Spleen (tissue), 11 donors: ENCODE results near the gene ERGIC1. TPM values are rescaled to one million over a fixed set of nuclear protein-coding genes. Genes with fewer than 3 reads are reported as not detected.
A peak's percentile ranks its signal among the peaks of the same experiment; 100 is the strongest.

Source experiments
- DNase-seq: peaks from one replicate; pipeline ENCODE4 v3.0.0-alpha.2; 2020
- H3K27ac ChIP-seq, 8 donors: fragments of 200-600 bp; sonication (generic) in 7 of 8; 1 replicate in 4 of 8; 2 replicates in 4 of 8; pipeline versions ENCODE4 v1.5.0 to v1.8.0; 2016 to 2021; ENCODE audit warnings: inconsistent platforms in 4 of 8, mild to moderate bottlenecking in 4 of 8, moderate library complexity in 1 of 8
- H3K27me3 ChIP-seq, 7 donors: fragments of 200-600 bp; sonication (generic) in 6 of 7; replicated peaks in 1 of 7; 1 replicate in 4 of 7; 2 replicates in 3 of 7; pipeline versions ENCODE4 v1.5.0 to v1.8.0; 2016 to 2021; ENCODE audit warnings: inconsistent platforms in 3 of 7, mild to moderate bottlenecking in 1 of 7
- H3K36me3 ChIP-seq, 6 donors: fragments of 200-600 bp; sonication (generic) in 5 of 6; 1 replicate in 4 of 6; 2 replicates in 2 of 6; pipeline versions ENCODE4 v1.5.0 to v1.8.0; 2016 to 2021; ENCODE audit warnings: inconsistent platforms in 2 of 6
- H3K4me1 ChIP-seq, 6 donors: fragments of 200-600 bp; sonication (generic) in 5 of 6; 1 replicate in 3 of 6; 2 replicates in 3 of 6; pipeline versions ENCODE4 v1.5.0 to v1.8.0; 2016 to 2021; ENCODE audit warnings: inconsistent platforms in 3 of 6
- H3K4me3 ChIP-seq, 8 donors: fragments of 200-600 bp; sonication (generic) in 7 of 8; 1 replicate in 4 of 8; 2 replicates in 4 of 8; pipeline versions ENCODE4 v1.5.0 to v1.8.0; 2016 to 2021; ENCODE audit warnings: inconsistent platforms in 4 of 8, mild to moderate bottlenecking in 4 of 8, moderate library complexity in 2 of 8
- H3K9me3 ChIP-seq, 8 donors: fragments of 200-600 bp; sonication (generic) in 7 of 8; 1 replicate in 4 of 8; 2 replicates in 4 of 8; pipeline versions ENCODE4 v1.5.0 to v1.8.0; 2016 to 2021; ENCODE audit warnings: inconsistent platforms in 4 of 8
- POLR2A ChIP-seq, 3 donors: fragments of 450-650 bp; IDR thresholded peaks; one replicate each; pipeline ENCODE4 v1.5.1; 2017; ENCODE audit warnings: antibody characterized with exemption in 3 of 3, mild to moderate bottlenecking in 1 of 3
- POLR2AphosphoS5 ChIP-seq, 3 donors: sonication (generic); formaldehyde crosslinking; IDR thresholded peaks; one replicate each; pipeline ENCODE4 v1.5.1; 2017; ENCODE audit warnings: antibody characterized with exemption in 3 of 3
- WGBS, 5 donors: extraction: QIAGEN DNeasy Blood & Tissue Kit in 3 of 5; methylation state at CpG; one replicate each; pipeline versions ENCODE4 v1.1.5 to v1.1.7; 2013 to 2018; 5-methylcytosine and 5-hydroxymethylcytosine counted together
- intact Hi-C: fragments of 100-400 bp; cut with DNase I; formaldehyde crosslinking; loops from one replicate; pipeline ENCODE4 v1.15.0; 2023; ENCODE audit warnings: low total_unique reads
- polyA plus RNA-seq, 3 donors: library from polyadenylated mRNA; stranded (reverse); fragments of 200-250 nt; gene quantifications; one replicate each; pipeline ENCODE4 v1.2.1, GENCODE V29; 2013
- total RNA-seq, 7 donors: library from RNA; depleted of rRNA in 3 of 7; stranded (reverse); fragments of >200 nt in 3 of 7; fragmentation: NEBNext Ultra II Directional in 4 of 7; extraction: Animal tissue kit (Norgen Biotek cat#: 25700) in 4 of 7; gene quantifications; one replicate each; pipeline versions ENCODE4 v1.1.0 to v1.2.1, GENCODE V29; 2016 to 2021
- TF ChIP-seq, protein P1 (sequence below), 11 experiments: fragments of 200-600 bp in 7 of 11; fragments of 450-650 bp in 4 of 11; sonication (generic) in 4 of 11; IDR thresholded peaks in 8 of 11; conservative IDR thresholded peaks in 3 of 11; 1 replicate in 7 of 11; 2 replicates in 4 of 11; pipeline versions ENCODE4 v1.4.0 to v1.8.0; 2016 to 2021; ENCODE audit warnings: antibody characterized with exemption in 11 of 11, inconsistent platforms in 4 of 11, mild to moderate bottlenecking in 1 of 11
- donor health status: healthy with polysubstance abuse.
- donor health status: DM: no; HTN: no; CAD: no; lungs with moderate emphysema.
- donor health status: DM: no; HTN: no; CAD: no.
- donor health status: Bipolar disorder and iron deficiency.
- donor health status: healthy.
- donor health status: DM: no; HTN: no; CAD: no.
- donor health status: DM: yes; HTN: yes; CAD: no.

Gene ERGIC1
- total and polyA plus RNA-seq, 10 donors: 36.9 to 166 (median 125) TPM

- DNase-seq: no peak
- peaks cover 0 to under 1% (median 0%) of the 10 kb centered on the region in 6 donors for H3K36me3 ChIP-seq
- H3K4me1 ChIP-seq: peaks cover 0 to 17% (median 3%) of the 10 kb centered on the region in 6 donors
- peaks cover 0 to 2% (median 0%) of the 10 kb centered on the region in 7 donors for H3K27me3 ChIP-seq
- H3K27ac ChIP-seq: no peak overlapping the region
- 86 to 95% (median 92%) methylated on average over 11 of the region's 11 CpGs for WGBS, 5 donors
- no peaks in the 10 kb centered on the region for H3K9me3 ChIP-seq
- H3K4me3 ChIP-seq: no peak overlapping the region
- intact Hi-C loops: loop anchor here (5.0 to 10.0 kb wide), 2 partner anchors 172 to 310 kb away; no protein-coding TSS in a partner anchor
- TF ChIP-seq, protein P1, sequence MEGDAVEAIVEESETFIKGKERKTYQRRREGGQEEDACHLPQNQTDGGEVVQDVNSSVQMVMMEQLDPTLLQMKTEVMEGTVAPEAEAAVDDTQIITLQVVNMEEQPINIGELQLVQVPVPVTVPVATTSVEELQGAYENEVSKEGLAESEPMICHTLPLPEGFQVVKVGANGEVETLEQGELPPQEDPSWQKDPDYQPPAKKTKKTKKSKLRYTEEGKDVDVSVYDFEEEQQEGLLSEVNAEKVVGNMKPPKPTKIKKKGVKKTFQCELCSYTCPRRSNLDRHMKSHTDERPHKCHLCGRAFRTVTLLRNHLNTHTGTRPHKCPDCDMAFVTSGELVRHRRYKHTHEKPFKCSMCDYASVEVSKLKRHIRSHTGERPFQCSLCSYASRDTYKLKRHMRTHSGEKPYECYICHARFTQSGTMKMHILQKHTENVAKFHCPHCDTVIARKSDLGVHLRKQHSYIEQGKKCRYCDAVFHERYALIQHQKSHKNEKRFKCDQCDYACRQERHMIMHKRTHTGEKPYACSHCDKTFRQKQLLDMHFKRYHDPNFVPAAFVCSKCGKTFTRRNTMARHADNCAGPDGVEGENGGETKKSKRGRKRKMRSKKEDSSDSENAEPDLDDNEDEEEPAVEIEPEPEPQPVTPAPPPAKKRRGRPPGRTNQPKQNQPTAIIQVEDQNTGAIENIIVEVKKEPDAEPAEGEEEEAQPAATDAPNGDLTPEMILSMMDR (IDR thresholded peaks at IDR 0.05 in 8 of 11, conservative IDR thresholded peaks at IDR 0.05 in 3 of 11): no peak
- TF ChIP-seq POLR2AphosphoS5 (IDR thresholded peaks at IDR 0.05) (no peak), POLR2A (IDR thresholded peaks at IDR 0.05) (no peak)
Measured at GRCh38 chr5:172975289-172975688, 141.2 kb downstream of the ERGIC1 start.

DNA sequence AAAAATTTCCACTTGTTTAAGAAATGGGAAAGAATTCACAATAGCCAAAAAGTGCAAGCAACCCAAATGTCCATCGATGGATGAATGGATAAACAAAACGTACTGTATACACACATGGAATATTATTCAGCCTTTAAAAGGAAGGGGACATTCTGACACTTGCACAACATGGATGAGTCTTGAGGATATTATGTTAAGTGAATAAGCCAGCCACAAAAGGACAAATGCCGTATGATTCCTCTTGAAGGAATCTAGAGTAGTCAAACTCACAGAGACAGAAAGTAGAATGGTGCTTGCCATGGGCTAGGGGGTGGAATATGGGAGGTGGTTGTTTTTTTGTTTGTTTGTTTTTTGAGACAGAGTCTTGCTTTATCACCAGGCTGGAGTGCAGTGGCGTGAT lies 145.7 kb downstream of the ERGIC1 start:
- intact Hi-C loops: loop anchor here (5.0 to 10.0 kb wide), 2 partner anchors 168 to 305 kb away; no protein-coding TSS in a partner anchor
- H3K4me1 ChIP-seq: peaks cover 0 to 20% (median 9%) of the 10 kb centered on the region in 6 donors
- peaks cover 0 to 2% (median 0%) of the 10 kb centered on the region in 7 donors for H3K27me3 ChIP-seq
- 86 to 96% (median 93%) methylated on average over 4 of the region's 4 CpGs for WGBS, 5 donors
- H3K27ac ChIP-seq: no peak overlapping the region
- DNase-seq: no peak
- no peaks in the 10 kb centered on the region for H3K9me3 ChIP-seq
- no peak for TF ChIP-seq POLR2A (IDR thresholded peaks at IDR 0.05)
- TF ChIP-seq POLR2AphosphoS5 (IDR thresholded peaks at IDR 0.05): no peak
- TF ChIP-seq, protein P1 (IDR thresholded peaks at IDR 0.05 in 8 of 11, conservative IDR thresholded peaks at IDR 0.05 in 3 of 11): no peak
- no peaks in the 10 kb centered on the region for H3K36me3 ChIP-seq
- H3K4me3 ChIP-seq: no peak overlapping the region

DNA sequence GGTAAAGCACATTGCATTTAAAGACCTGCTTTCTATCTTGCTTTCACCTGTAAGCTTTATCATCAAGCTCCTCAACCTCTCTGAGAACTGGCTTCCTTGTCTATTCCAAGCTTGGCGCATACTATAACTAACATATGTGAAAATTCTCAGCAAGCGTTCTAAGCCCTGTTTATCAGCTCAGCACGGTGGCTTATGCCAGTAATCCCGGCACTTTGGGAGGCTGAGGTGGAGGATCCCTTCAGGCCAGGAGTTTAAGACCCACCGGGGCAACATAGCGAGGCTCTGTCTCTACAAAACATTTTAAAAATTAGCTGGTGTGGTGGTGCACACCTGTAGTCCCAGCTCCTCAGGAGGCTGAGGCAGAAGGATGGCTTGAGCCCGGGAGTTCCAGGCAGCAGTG lies 147.9 kb downstream of the ERGIC1 start:
- Histone ChIP-seq H3K9me3 (no peaks in the 10 kb centered on the region), H3K27me3 (no peaks in the 10 kb centered on the region), H3K27ac (no peak overlapping the region), H3K4me3 (no peak overlapping the region), H3K36me3 (peaks cover 0 to 11% (median 9%) of the 10 kb centered on the region in 6 donors), H3K4me1 (peaks cover 14 to 42% (median 29%) of the 10 kb centered on the region in 6 donors)
- intact Hi-C loops: no loop called here
- no peak for DNase-seq
- TF ChIP-seq, protein P1 (IDR thresholded peaks at IDR 0.05 in 8 of 11, conservative IDR thresholded peaks at IDR 0.05 in 3 of 11): no peak
- TF ChIP-seq POLR2AphosphoS5 (IDR thresholded peaks at IDR 0.05): no peak
- no peak for TF ChIP-seq POLR2A (IDR thresholded peaks at IDR 0.05)
- 93 to 96% (median 95%) methylated on average over 7 of the region's 7 CpGs for WGBS, 5 donors

- DNase-seq: peak; percentile 100
- TF ChIP-seq, protein P1 (IDR thresholded peaks at IDR 0.05 in 8 of 11, conservative IDR thresholded peaks at IDR 0.05 in 3 of 11): peak in 1 of 11 experiments; percentile 15
- TF ChIP-seq POLR2A (IDR thresholded peaks at IDR 0.05): peak in 1 of 3 donors; percentile 76
- peak; percentile 97 to 98 (median 98) for TF ChIP-seq POLR2AphosphoS5 (IDR thresholded peaks at IDR 0.05)
- H3K27me3 ChIP-seq: no peaks in the 10 kb centered on the region
- intact Hi-C loops: no loop called here
- 0 to 1% (median 0%) methylated on average over 12 to 49 of the region's 49 CpGs for WGBS, 5 donors
- H3K4me1 ChIP-seq: peaks cover 19 to 56% (median 45%) of the 10 kb centered on the region in 6 donors
- peak within 1 kb of the TSS; percentile 87 to 98 (median 94) for H3K4me3 ChIP-seq
- H3K36me3 ChIP-seq: peaks cover 0 to 27% (median 22%) of the 10 kb centered on the region in 6 donors
- H3K9me3 ChIP-seq: no peaks in the 10 kb centered on the region
- H3K27ac ChIP-seq: peak within 1 kb of the TSS; percentile 91 to 98 (median 96)
Measured at GRCh38 chr5:172983542-172984243, 149.6 kb downstream of the ERGIC1 start, which contains the start of gene ATP6V0E1. Gene ATP6V0E1, plus strand, starts transcription at chr5:172983771. Its CDS starts 90 bp downstream, at chr5:172983861.
